ENCODE results near the gene NUMBL.

DNA sequence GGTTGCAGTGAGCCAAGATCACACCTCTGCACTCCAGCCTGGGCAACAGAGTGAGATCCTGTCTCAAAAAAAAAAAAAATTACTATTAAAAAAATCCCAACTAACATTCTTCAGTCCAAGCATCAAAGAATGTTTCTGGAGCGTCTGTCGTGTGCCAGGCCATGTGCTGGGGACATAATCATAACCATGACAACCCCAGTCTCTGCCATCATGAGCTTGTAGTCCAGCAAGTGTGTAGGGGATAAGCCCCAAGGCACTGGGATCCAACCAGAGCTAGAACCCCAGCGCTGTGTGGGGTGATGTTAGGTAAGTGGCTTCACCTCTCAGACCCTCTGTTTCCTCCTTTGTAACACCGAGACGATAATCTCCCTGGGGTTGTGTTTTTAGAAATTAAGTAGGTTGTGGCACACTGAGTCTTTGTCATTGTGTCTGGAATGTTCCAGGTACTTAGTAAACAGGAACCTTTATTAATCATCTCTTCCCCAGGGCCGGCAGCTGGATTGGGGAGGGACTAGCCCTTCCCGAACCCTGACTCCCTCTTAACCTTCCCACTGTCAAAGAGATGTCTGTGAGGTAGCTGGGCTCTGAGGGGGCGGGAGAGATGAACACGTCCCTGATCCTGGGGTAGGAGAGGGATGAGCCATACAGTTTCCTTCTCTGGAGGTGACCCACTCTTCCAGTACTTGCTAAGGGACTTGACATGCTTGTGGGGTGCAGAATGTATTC, 31.6 kb upstream of the NUMBL start:
- TF ChIP-seq, protein P1, sequence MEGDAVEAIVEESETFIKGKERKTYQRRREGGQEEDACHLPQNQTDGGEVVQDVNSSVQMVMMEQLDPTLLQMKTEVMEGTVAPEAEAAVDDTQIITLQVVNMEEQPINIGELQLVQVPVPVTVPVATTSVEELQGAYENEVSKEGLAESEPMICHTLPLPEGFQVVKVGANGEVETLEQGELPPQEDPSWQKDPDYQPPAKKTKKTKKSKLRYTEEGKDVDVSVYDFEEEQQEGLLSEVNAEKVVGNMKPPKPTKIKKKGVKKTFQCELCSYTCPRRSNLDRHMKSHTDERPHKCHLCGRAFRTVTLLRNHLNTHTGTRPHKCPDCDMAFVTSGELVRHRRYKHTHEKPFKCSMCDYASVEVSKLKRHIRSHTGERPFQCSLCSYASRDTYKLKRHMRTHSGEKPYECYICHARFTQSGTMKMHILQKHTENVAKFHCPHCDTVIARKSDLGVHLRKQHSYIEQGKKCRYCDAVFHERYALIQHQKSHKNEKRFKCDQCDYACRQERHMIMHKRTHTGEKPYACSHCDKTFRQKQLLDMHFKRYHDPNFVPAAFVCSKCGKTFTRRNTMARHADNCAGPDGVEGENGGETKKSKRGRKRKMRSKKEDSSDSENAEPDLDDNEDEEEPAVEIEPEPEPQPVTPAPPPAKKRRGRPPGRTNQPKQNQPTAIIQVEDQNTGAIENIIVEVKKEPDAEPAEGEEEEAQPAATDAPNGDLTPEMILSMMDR (IDR thresholded peaks at IDR 0.05; ENCODE audit: insufficient read depth, low read depth, low read length) = no peak
- TF ChIP-seq EZH2 (IDR thresholded peaks at IDR 0.05; ENCODE audit: insufficient read depth, low read length) = no peak

Measured in astrocyte (in vitro differentiated cells and primary cell).